T-helper 22 cell (primary cell): ENCODE results near the gene FAM131C.
A peak's percentile ranks its signal among the peaks of the same experiment; 100 is the strongest.

Experiments
- DNase-seq: peaks from one replicate; pipeline ENCODE4 v3.0.0-alpha.2; 2020; ENCODE audit warnings: low read depth

Gene FAM131C

DNA sequence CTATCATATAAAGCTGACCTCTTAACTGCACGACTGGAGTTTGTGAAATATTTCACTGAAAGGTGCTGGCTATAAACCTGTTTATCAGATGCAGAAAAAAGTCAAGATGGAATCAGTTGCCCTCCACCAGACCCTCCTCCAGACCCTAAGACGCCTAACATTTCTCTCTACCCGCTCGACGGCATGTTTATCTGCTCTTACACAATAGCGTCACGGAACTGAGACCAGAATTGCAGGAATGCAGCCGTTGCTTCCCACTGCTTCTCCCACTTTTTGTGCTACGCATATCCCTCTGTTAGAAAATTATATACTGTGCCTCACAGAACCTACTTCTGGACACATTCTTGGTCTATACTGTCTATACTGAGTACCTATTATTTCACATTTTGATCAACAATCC is 28.2 kb upstream of the FAM131C start:
- no peak for DNase-seq

DNA sequence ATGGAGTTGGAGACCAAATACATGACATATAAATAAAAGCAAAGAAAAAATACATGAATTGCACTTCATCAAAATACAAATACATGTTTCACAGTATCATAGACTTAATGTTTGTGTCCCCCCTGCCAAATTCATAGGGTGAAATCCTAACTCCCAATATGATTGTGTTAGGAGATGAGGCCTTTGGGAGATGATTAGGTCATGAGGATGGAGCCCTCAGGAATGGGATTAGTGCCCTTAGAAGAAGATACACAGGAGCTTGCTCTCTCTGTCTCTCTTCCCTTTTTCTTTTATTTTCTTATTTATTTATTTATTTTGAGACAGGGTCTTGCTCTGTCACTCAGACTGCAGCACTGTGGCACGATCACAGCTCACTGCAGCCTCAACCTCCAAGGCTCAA is 26.0 kb upstream of the FAM131C start:
- DNase-seq: no peak

DNA sequence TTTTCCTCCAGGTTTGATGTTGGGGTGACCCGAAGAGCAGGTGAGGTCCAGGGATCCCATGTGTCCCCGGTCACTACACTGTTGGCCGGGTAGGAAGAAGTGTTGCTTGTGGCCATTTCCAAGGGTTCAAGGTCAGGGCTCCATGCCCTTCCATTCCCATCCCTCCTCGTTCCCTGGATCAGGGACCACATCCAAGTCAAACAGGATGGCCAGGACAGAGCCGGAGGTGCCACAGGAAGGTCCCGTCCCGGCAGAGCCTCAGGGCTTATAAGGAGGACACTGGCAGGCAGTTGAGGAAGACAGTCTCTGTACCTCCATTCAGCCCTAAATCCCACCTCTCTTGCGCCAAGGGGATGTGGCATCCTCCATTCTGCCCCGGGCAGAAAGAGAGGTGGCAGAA is 22.0 kb upstream of the FAM131C start:
- DNase-seq: no peak

DNA sequence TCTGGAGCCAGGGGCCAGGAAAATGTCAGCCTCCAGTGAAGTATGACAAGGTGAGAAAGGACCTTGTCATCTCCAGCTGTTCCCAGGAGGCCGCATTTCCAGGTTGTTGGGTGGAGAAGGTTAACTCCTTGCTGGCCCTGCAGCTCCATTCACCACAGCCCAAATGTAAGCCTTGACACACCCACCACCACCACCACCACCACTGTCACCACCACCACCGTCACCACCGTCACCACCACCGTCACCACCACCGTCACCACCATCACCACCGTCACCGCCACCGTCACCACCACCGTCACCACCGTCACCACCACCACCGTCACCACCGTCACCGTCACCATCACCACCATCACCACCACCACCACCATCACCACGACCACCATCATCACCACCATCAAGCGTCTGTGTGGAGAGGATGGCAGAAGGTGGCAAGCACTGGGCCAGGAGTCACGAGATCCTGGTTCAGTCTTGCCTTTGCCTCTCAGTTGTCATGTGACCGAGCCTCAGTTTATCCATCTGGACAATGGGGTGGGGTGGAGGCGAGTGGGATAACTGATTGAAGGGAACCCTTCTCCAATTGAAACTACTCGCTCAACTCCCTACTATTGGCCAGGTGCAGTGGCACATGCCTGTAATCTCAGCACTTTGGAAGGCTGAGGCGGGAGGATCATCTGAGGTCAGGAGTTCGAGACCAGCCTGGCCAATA is 21.2 kb upstream of the FAM131C start:
- DNase-seq: no peak

DNA sequence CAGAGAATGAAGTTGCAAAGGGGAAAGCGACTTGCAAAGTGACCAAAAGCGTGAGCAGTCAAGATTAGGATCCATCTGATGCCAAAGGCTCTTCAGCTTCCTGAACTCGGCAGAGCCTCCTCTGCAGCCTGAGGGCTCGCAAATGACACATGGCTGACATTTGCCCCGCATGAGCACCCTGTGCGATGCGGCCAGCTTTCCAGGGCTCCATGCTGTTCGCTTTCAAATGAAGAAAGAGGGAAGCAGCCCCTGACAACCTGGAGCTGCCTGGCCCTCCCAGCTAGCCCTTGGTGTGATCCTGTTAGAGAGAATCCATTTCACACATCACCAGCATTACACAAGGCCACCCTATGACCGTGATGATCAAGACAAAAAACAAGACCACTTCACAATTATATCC is 20.2 kb upstream of the FAM131C start:
- no peak for DNase-seq

DNA sequence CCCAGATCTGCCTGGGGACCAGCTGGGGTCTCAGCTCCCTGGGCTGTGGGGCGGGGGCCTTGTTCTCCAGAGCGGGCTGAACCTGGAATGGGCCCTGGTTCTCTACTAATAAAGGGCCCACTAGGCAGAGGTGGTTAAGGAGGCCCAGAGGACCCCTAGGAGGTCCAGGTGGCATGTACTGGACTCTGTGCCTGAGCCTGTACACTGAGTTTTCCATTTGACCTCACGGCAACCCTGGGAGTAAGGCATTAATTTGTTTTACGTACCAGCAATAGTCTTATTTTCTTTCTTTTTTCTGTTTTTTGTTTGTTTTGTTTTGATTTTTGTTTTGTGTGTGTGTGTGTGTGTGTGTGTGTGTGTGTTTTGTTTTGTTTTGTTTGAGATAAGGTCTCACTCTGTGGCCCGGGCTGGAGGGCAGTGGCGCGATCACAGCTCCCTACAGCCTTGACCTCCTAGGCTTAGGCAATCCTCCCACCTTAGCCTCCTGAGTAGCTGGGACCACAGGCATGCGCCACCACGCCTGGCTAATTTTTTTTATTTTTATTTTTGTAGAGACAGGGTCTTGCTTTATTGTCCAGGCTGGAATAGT is 19.6 kb upstream of the FAM131C start:
- no peak for DNase-seq

DNA sequence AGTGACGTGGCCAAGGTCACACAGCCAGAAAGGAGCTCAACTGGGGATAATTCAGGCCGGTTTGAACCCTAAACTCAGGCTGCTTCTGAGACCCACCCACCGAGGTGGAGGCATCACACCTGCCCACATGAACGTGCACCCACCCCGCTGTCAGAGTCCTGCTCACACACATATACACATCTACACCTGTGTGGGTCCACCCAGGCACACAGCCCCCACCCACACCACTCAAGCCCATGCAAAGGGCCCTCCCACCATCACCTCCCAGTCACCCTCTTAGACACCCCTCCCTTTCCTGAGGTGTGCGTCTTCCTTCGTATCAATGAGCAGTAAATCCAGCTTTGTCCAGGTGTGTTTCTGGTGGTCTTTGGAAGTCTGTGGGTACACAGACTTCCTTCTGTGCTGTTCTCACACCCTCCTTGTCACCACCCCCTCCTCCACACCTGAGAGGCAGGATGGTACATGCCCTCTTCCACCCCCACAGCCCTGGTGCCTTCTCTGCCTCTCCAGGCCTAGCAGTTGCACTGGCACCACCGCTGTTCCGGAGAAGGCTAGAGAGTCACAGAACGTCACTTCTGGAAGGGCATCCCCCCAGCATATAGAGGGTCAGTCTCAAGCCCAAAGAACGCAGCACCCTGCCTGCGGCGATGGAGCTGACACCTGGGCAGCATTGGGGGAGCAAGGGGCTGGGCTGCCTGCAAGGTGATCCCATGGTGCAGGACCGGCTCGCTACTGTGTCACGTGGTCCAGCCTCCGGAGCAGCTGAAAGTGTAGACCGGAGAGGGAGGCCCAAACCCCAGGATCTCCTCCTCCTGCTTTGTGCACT is 18.9 kb upstream of the FAM131C start:
- DNase-seq: no peak

DNA sequence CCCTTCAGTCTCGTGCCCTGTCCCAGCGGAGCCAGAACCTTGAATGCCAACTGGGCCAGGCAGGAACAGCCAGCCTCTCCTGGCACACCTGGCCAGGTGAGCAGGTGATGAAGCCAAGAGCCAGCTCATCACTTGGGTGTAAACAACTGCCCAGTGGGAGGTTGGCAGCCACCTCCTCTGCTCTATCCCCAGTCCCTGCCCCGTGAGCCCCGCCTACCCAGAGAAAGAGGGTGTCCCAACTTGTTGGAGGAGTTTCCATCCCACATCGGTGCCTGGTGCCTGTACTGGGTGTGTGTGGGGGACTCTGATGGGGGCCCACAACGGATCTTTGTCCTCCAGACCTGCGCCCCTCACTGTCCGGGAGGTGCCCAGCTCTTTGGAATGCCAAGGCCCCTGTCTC is 17.8 kb upstream of the FAM131C start:
- no peak for DNase-seq

DNA sequence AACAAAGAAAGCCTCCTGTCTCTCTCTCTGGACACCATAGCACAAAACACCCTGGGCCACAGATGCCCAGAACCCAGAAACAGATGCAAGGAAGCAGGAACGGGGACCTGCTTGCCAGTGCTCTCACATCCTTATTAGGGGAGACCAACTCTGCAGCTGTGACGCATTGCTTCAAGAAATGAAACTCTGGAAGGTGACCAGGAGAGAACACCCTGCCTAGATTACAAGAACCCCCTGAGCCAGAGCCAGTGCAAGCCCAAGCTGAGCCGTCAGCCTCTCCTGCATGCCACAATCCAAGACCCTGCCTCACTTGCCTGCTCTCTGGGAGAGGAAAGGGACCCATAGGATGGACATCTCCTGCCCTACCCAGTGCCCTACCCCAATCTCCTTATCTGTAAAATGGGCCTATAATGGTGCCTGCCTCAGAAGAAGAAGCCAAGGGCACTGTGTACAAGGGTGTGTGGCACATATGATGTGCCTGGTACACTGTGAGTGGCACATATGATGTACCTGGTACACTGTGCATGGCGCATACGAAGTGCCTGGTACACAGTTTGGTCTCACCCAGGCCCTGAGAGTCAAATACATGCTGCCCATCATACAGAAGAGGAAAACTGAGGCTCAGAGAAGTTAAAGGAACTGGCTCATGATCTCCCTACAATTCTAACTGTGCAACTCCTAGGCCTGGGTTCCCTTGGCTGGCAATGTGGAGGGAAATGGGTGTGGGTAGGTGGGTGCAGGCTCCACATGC is 16.8 kb upstream of the FAM131C start:
- no peak for DNase-seq

DNA sequence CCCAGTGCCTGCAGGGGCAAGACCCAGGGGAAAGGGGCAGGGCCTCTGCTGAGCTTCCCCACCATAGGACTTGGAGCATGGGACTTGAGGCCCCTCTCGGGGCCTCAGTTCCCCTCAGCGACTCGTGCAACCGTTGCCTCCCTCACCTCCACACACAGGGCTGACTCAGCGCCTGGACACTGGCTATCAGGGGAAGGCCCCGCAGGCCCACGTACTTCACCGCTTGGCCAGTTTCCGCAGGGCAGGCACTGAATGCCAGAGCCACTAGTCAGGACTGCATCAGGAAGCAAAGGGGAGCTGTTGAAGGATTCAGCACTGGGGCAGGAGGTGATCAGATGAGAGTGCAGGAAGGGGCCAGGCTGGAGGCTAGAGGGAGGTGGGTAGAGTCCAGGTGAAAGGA is 15.5 kb upstream of the FAM131C start:
- DNase-seq: no peak

DNA sequence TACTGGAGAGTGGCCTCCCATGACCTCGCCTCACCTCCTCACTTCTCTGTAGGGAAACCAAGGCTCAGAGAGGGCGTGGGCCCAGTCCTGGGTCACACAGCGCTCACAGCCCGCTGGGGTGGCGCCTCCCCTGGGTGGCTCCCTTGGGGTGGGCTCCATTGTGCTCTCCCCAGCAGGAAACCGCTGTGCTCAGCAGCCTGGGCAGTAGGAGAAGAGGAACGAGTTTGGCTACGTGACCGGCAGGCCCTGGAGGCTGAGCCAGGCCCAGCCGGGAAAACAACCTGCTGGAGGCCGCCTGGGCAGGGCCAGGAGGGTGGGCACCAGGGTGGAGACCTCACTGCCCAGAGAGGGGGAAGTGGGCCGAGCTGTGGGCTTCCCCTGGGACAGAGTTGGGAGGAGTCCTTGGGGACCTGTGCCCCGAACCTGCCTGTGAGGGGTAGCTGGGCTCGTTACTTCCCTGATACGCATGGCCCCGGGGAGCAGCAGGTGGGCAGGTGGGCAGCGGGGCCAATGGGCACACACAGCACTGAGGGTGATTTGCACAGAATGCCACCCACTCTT is 15.0 kb upstream of the FAM131C start:
- no peak for DNase-seq

DNA sequence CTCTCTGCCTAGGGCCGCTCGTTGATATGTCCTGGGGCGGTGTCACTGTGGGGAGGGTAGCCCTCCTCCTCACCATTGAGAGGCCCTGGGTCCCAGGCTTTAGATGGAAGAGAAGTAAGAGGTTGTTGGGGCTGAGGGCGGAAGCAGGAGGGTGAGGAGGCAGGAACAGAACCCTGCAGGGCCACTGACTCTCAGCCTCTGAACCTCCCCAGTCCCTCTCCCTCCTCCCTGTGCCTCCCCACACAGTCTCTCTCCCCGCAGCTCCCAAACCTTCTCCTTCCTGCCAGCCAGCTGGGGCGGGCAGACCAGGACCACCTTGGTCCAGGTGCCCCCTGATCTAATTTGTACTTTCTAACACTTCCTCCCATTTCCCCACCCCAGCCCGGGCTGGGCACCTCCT is 14.3 kb upstream of the FAM131C start:
- no peak for DNase-seq

DNA sequence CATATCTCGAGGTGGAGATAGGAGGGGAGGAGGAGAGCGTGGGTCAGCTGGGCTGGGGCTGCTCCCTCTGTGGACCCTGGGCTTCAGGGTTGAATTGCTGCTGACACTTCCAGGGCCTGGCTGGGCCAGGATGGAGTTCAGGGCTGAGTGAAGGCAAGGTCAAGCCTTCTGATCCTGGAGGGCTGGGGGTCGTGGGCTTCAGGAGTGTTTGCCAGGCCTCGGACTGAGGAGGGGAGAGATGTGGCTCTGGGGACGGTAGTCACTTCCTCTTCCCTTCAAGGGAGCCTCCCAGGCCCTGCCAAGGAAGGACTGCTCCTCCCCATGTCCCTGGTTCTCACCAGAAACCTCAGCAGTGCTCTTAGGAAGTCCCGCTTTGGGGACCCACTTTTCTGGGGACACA is 12.1 kb upstream of the FAM131C start:
- DNase-seq: no peak

DNA sequence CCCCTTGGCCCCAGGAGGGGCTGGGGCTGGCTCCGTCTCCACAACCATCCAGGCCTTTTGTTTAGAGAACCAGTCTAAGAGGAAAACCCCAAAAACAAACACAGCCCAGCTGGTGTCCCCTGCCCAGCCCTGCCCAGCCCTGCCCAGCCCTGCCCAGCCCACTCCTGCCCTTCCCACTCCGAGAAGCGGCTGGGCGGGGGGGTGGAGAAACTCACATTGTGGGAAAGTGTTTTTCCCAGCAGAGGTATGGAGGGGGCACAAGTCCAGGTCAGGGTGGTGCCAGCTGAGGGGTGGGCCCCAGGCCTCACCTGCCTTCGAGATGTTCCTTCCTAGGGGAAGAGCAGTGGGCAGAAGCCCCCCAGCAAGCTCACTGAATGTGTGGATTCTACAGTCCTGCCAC is 10.0 kb upstream of the FAM131C start:
- no peak for DNase-seq

DNA sequence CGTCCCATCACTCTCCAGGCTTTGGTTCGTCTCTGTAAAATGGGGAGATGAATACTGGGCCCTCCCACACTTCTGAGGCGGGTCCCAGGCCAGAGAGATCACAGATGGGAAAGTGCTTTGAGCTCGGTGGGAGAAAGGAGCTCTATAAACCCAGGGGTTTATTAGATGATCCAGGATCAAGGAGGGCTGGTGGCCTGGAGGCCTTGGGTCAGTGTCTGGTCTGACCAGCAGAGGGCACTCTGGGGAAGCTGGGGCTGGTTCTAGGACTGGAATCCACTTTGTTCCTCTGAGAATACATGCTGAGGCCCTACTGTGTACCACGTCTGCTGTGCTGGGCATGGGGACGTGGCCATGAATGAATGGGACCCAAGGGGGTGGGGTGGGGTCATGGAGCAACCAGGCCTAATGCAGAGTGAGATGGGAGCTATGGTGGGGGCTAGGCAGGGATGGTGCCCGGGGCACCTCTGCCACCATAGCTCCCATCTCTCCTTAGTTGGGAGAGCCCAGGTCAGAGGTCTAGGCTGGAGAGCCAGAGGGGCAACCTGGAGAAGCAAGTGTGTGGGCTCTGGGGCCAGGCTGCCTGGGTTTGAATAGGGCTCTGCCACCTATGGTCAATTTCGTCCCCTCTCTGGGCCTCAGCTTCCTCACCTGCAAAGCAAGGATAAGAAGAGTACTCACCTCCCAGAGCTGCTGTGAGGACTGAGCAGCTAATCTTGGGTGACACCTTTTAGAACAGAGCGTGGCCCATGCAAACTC is 9.0 kb upstream of the FAM131C start:
- no peak for DNase-seq

DNA sequence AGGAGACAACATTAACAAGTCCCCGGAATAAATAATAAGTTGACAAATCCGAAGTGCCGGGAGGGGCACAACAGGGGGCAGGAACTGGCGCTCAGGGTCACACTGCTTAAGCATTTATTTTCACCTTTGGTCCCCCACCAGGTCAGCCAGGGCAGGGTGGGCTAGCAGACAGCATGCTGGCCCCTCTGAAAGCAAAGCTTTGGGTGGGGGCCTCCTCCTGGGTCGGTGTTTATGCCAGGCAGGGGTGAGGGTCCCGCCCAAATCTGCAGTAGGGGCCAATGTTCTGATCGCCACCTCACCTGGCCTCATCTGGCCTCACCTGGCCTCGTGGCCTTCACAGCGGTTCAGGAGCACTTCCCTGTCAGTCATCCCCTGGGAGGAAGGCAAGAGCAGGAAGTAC is 8.2 kb upstream of the FAM131C start:
- no peak for DNase-seq

DNA sequence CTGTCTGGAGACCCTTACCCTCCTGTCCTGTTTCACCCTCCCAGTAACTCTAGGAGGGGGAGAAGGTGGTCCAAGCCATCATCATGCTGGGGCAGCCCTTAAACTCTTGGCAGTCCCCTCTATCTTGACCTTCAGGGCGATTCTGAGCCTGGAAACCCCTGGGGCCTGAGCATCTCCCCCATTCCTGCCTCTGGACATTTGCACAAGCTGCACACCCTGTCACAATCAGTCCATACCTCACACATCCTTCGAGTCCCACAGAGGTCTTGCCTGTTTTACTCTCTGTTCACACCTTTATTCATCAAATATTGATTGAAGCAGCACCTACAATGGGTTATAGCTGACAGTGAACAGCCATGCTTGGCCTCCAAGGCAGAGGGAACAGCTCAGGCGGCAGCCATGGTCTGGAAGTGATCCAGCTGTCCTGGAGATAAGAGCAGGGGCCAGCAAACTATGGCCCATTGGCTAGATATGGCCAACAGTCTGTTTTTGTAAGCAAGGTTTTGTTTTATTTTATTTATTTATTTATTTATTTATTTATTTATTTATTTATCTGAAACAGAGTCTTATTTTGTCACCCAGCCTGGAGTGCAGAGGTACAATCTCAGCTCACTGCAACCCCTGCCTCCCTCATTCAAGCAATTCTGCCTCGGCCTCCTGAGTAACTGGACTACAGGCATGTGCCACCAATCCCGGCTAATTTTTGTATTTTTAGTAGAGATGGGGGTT is 7.1 kb upstream of the FAM131C start:
- DNase-seq: no peak

DNA sequence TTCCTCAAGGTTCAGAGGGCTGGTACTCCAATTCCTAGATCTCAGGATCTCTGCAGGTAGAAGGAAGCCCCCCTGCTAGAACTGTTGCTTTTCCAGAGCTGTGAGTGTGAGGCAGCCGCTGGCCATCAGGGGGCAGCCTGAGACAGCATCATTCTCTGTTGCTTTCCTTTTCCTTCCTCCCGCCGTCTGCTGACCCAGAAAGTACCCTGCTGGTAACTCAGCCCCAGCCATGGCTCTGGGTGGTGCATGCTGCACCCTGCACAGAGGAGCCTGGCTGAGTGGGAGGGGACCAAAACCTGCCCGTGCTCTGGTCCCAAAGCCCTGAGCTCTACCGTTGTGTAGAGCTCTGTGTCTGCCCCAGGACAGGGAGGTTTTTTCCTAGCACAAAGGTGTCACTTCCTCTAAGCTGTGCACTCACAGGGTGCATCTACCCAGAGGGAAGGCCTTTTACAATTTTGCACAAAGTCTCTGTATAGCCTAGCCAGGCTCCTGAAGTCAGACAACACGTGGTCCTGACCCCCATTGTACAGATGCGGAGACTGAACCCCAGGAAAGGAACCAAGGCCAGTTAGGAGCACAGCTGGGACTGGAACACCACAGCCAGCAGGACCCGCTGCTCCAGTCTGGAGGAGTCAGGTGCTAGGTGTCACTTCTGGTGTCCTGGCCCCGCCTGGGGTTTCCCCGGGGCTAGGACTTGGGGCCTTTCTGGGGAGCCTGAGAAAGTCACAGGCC is 5.6 kb upstream of the FAM131C start:
- peak; percentile 41 for DNase-seq

DNA sequence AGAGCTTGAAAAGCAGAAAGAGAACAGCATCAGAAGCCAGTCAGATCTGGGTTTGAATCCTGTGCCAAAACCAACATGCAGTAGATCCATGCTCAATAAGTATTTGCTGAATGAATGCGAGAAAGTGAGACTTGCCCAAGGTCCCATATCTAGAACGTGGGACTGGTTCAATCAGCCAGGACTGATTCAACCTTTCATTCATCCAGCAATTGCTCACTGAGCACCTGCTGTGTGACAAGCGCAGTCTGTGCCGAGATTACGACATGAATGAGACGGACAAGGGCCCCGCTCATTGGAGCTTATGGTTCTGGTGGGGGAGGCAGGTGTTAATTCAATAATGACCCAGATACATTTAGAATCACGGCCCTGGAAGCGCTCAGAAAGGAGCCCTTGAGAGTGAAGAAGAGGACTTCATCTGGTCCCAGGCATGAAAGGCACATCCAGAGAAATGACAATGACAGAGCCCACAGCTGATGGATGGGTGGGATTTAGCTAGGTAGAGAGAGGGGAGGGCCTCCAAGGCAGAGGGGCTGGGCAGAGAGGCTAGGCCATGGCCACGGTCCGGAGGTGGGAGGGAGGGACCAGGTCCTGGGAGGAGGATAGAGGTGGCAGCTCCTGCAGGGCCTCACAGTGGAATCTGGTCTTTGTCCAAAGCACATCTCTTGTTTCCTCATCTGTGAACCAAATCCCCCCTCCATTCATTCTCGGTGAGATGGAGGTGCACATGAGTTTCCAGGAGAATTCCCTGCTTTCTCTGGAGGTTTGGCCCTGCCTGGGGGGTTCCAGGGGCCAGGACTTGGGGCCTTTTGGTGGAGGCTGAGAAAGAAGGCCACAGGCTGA is 4.2 kb upstream of the FAM131C start:
- DNase-seq: no peak
